Fibroblast of lung (primary cell): ENCODE data around the gene PLA2G4C. TPM values are rescaled to one million over a fixed set of nuclear protein-coding genes. Genes with fewer than 3 reads are reported as not detected.

Experiments
- DNase-seq, 2 donors: peaks; one replicate each; pipeline versions ENCODE4 v3.0.0 to v3.0.0-alpha.2; 2010; ENCODE audit warnings: low read depth in 2 of 2
- H2AFZ ChIP-seq: 2 replicates; pipeline ENCODE4 v1.5.1; 2012; ENCODE audit warnings: low read length, control low read depth, inconsistent platforms
- H3K27ac ChIP-seq: 2 replicates; pipeline ENCODE4 v1.5.1; 2011; ENCODE audit warnings: low read length, control low read depth; ENCODE audit not compliant: insufficient read depth
- H3K27me3 ChIP-seq: 2 replicates; pipeline ENCODE4 v1.5.1; 2011; ENCODE audit warnings: mild to moderate bottlenecking, low read length; ENCODE audit not compliant: control insufficient read depth, insufficient read depth
- H3K36me3 ChIP-seq: 2 replicates; pipeline ENCODE4 v1.5.1; 2011; ENCODE audit warnings: low read length; ENCODE audit not compliant: control insufficient read depth, insufficient read depth
- H3K4me1 ChIP-seq: 2 replicates; pipeline ENCODE4 v1.5.1; 2011; ENCODE audit warnings: low read length; ENCODE audit not compliant: control insufficient read depth, insufficient read depth; ENCODE audit errors: extremely low read depth
- H3K4me2 ChIP-seq: 2 replicates; pipeline ENCODE4 v1.5.1; 2011; ENCODE audit warnings: low read length, control low read depth; ENCODE audit not compliant: insufficient read depth; ENCODE audit errors: extremely low read depth
- H3K4me3 ChIP-seq, 4 experiments: fragments of 200-600 bp in 1 of 4; sonication (generic) in 1 of 4; replicated peaks in 1 of 4; 2 replicates each; pipeline ENCODE4 v1.5.1; 2011 to 2016; ENCODE audit warnings: low read length in 4 of 4, low read depth in 3 of 4, mild to moderate bottlenecking in 3 of 4, control low read depth in 2 of 4, inconsistent platforms in 1 of 4, mixed read lengths in 1 of 4; ENCODE audit not compliant: insufficient read depth in 1 of 4; ENCODE audit errors: control extremely low read depth in 1 of 4
- H3K79me2 ChIP-seq: 2 replicates; pipeline ENCODE4 v1.5.1; 2012; ENCODE audit warnings: mild to moderate bottlenecking, low read length, inconsistent platforms; ENCODE audit not compliant: control insufficient read depth, insufficient read depth
- H3K9ac ChIP-seq: 2 replicates; pipeline ENCODE4 v1.5.1; 2011; ENCODE audit warnings: mild to moderate bottlenecking, low read length, control low read depth; ENCODE audit not compliant: insufficient read depth
- H3K9me3 ChIP-seq: 2 replicates; pipeline ENCODE4 v1.5.1; 2012; ENCODE audit warnings: low read depth, low read length; ENCODE audit not compliant: control insufficient read depth, insufficient read depth
- H4K20me1 ChIP-seq: 2 replicates; pipeline ENCODE4 v1.5.1; 2011; ENCODE audit warnings: low read length; ENCODE audit not compliant: control insufficient read depth, insufficient read depth; ENCODE audit errors: extremely low read depth
- CTCF ChIP-seq, 2 donors: IDR thresholded peaks in 1 of 2; conservative IDR thresholded peaks in 1 of 2; 1 replicate in 1 of 2; 2 replicates in 1 of 2; pipeline ENCODE4 v1.5.1; 2011 to 2012; ENCODE audit warnings: low read length in 2 of 2, control low read depth in 1 of 2, inconsistent platforms in 1 of 2, low read depth in 1 of 2, mild to moderate bottlenecking in 1 of 2
- EZH2 ChIP-seq: IDR thresholded peaks from 2 replicates; pipeline ENCODE4 v1.5.1; 2012; ENCODE audit warnings: low read length, control low read depth, mild to moderate bottlenecking; ENCODE audit errors: missing control alignments
- polyA plus RNA-seq, 2 donors: library from polyadenylated mRNA; depleted of rRNA in 1 of 2; stranded (reverse) in 1 of 2; unstranded in 1 of 2; fragments of >200 nt; gene quantifications; 2 replicates each; pipeline ENCODE4 v1.2.1, GENCODE V29; 2011 to 2012; ENCODE audit warnings: missing spikeins in 1 of 2
- total RNA-seq: library from RNA; depleted of rRNA; stranded (reverse); fragments of >200 nt; gene quantifications from 2 replicates; pipeline ENCODE4 v1.2.1, GENCODE V29; 2014

PLA2G4C gene
- total and polyA plus RNA-seq, 2 donors (not counting 1 experiment from before 2014, with no cell fraction given), result 4.6 to 31.9 TPM

GRCh38 chr19:48020686-48021085, 89.9 kb downstream of the PLA2G4C start:
- TF ChIP-seq EZH2 (no peak), CTCF (conservative IDR thresholded peaks at IDR 0.05 in 1 of 2, IDR thresholded peaks at IDR 0.05 in 1 of 2; ENCODE audit: low read depth in 1 of 2, low read length in 2 of 2) (no peak)
- no peaks in the 10 kb centered on the region for H3K27me3 ChIP-seq
- no peak overlapping the region for H3K27ac ChIP-seq

GRCh38 chr19:48010932-48011758, 99.5 kb downstream of the PLA2G4C start:
- H2AFZ ChIP-seq, result no peak overlapping the region
- no peaks in the 10 kb centered on the region for H3K4me1 ChIP-seq
- H3K9me3 ChIP-seq, result no peaks in the 10 kb centered on the region
- H3K79me2 ChIP-seq, result no peaks in the 10 kb centered on the region
- no peaks in the 10 kb centered on the region for H3K36me3 ChIP-seq
- TF ChIP-seq EZH2 (no peak), CTCF (conservative IDR thresholded peaks at IDR 0.05 in 1 of 2, IDR thresholded peaks at IDR 0.05 in 1 of 2; ENCODE audit: low read depth in 1 of 2, low read length in 2 of 2) (no peak)
- H3K9ac ChIP-seq, result no peak overlapping the region
- no peak overlapping the region for H3K27ac ChIP-seq
- H4K20me1 ChIP-seq, result no peaks in the 10 kb centered on the region
- H3K27me3 ChIP-seq, result no peaks in the 10 kb centered on the region
- DNase-seq, result no peak
- no peak overlapping the region for H3K4me2 ChIP-seq
- H3K4me3 ChIP-seq, result no peak overlapping the region

More at GRCh38 chr19:48020686-48021085, 89.9 kb downstream of the PLA2G4C start:
- Histone ChIP-seq H3K4me3 (no peak overlapping the region), H3K36me3 (no peaks in the 10 kb centered on the region), H2AFZ (no peak overlapping the region), H3K79me2 (no peaks in the 10 kb centered on the region), H3K4me2 (no peak overlapping the region), H3K9me3 (no peaks in the 10 kb centered on the region), H3K9ac (no peak overlapping the region), H4K20me1 (no peaks in the 10 kb centered on the region), H3K4me1 (no peaks in the 10 kb centered on the region)
- no peak for DNase-seq

GRCh38 chr19:48006762-48007161, 103.9 kb downstream of the PLA2G4C start:
- no peaks in the 10 kb centered on the region for H3K4me1 ChIP-seq

More at GRCh38 chr19:48006762-48007161, 103.9 kb downstream of the PLA2G4C start:
- no peak for DNase-seq
- Histone ChIP-seq H3K9ac (no peak overlapping the region), H3K4me2 (no peak overlapping the region), H4K20me1 (no peaks in the 10 kb centered on the region), H3K27me3 (no peaks in the 10 kb centered on the region), H3K9me3 (no peaks in the 10 kb centered on the region), H3K27ac (no peak overlapping the region), H3K36me3 (no peaks in the 10 kb centered on the region), H3K79me2 (no peaks in the 10 kb centered on the region), H3K4me3 (no peak overlapping the region), H2AFZ (no peak overlapping the region)
- TF ChIP-seq EZH2, result no peak
- TF ChIP-seq CTCF (conservative IDR thresholded peaks at IDR 0.05 in 1 of 2, IDR thresholded peaks at IDR 0.05 in 1 of 2; ENCODE audit: low read depth in 1 of 2, low read length in 2 of 2), result no peak
